ENCODE measurements around the gene EVC2. TPM values are rescaled to one million over a fixed set of nuclear protein-coding genes. Genes with fewer than 3 reads are reported as not detected.

EVC2 gene
- total and polyA plus RNA-seq, 2 of the 4 experiments (the other 2 are of a cell fraction): 2.7 to 5.9 TPM

GRCh38 chr4:5757954-5758353 is 49.6 kb upstream of the EVC2 start:
- in situ Hi-C loops (cut with MboI; ENCODE audit: low sequenced_read_pairs) (no loop called here), intact Hi-C loops (cut with micrococcal nuclease) (loop anchor here (2.0 kb wide), 1 partner anchor 47 kb away; the partner anchor contains the start of gene EVC), dilution Hi-C loops (cut with HindIII; ENCODE audit: low sequenced_read_pairs, unreplicated experiment) (no loop called here)
- H2BK15ac ChIP-seq (ENCODE audit: low read depth, low read length): peak overlapping the region; percentile 80; the same call in 1 of the 3 replicates
- H3K4ac ChIP-seq (ENCODE audit: low read depth, low read length): peak overlapping the region; percentile 89
- H3K27ac ChIP-seq (ENCODE audit: insufficient read depth, low read length): peak overlapping the region; percentile 50; the same call in 1 of the 2 replicates
- H2BK5ac ChIP-seq (ENCODE audit: low read depth, low read length, poor library complexity, severe bottlenecking): peak overlapping the region; percentile 91
- H3K18ac ChIP-seq (ENCODE audit: low read depth, low read length): peak overlapping the region; percentile 53; the same call in 1 of the 2 replicates
- no peak for ATAC-seq (ENCODE audit: low read depth)
- H4K91ac ChIP-seq (ENCODE audit: insufficient read depth, low read depth, low read length): peak overlapping the region; percentile 79
- peaks cover 59% of the 10 kb centered on the region for H3K36me3 ChIP-seq (ENCODE audit: control insufficient read depth, insufficient read depth, low read length)
- no peak overlapping the region for H2AFZ ChIP-seq (replicated peaks; ENCODE audit: low read length, poor library complexity)
- H3K4me1 ChIP-seq (ENCODE audit: control insufficient read depth, insufficient read depth, low read length): peaks cover 23% of the 10 kb centered on the region
- peak overlapping the region; percentile 65 for H2BK120ac ChIP-seq (ENCODE audit: low read depth, low read length)
- H3K79me1 ChIP-seq (ENCODE audit: low read depth in 1 of 2, low read length in 2 of 2): peaks cover 31 to 70% of the 10 kb centered on the region in 2 experiments
- peak overlapping the region; percentile 17 for H2AK9ac ChIP-seq (replicated peaks; ENCODE audit: low read depth, low read length, poor library complexity)
- no peaks in the 10 kb centered on the region for H3K9me3 ChIP-seq (ENCODE audit: control insufficient read depth, insufficient read depth, low read length)
- DNase-seq: no peak
- no TSS peak for BruUV-seq (replicated peaks)
- CTCF ChIA-PET: no interaction called here
- H3K56ac ChIP-seq (ENCODE audit: extremely low read depth, insufficient read depth, low read length): no peak overlapping the region
- H4K5ac ChIP-seq (ENCODE audit: low read depth, low read length): no peak overlapping the region; the same call in 1 of the 2 replicates
- H3K9ac ChIP-seq (ENCODE audit: low read depth, low read length): peak overlapping the region; percentile 5; the same call in 1 of the 2 replicates
- peaks cover 8% of the 10 kb centered on the region for H4K20me1 ChIP-seq (ENCODE audit: insufficient read depth, low read length)
- no peaks in the 10 kb centered on the region for H3K27me3 ChIP-seq (ENCODE audit: control insufficient read depth, insufficient read depth, low read length)
- H2BK20ac ChIP-seq (ENCODE audit: low read depth, low read length): peak overlapping the region; percentile 74
- peak overlapping the region in 1 of 2 experiments; percentile 76; a peak in 2 of 4 replicates for H4K8ac ChIP-seq (ENCODE audit: low read depth in 2 of 2, low read length in 2 of 2)
- peaks cover 30% of the 10 kb centered on the region for H3K9me1 ChIP-seq (ENCODE audit: insufficient read depth, low read length)
- H2AK5ac ChIP-seq (ENCODE audit: low read depth, low read length): peak overlapping the region; percentile 95; the same call in 1 of the 2 replicates
- POLR2A ChIA-PET (ENCODE audit: unreplicated experiment): no interaction called here
- TF ChIP-seq SMC3 (IDR thresholded peaks at IDR 0.05; ENCODE audit: low read depth, low read length) (no peak), POLR2A (IDR thresholded peaks at IDR 0.05; ENCODE audit: low read depth, low read length) (no peak), MAZ (IDR thresholded peaks at IDR 0.05; ENCODE audit: borderline replicate concordance, low read depth, low read length) (no peak), MXI1 (IDR thresholded peaks at IDR 0.05; ENCODE audit: borderline replicate concordance, low read depth, low read length) (no peak), CTCF (conservative IDR thresholded peaks at IDR 0.05; ENCODE audit: low read depth, low read length) (no peak), ELK1 (IDR thresholded peaks at IDR 0.05; ENCODE audit: borderline replicate concordance, low read depth, low read length) (no peak), CEBPB (IDR thresholded peaks at IDR 0.05; ENCODE audit: low read depth, low read length) (no peak), RCOR1 (IDR thresholded peaks at IDR 0.05; ENCODE audit: insufficient replicate concordance, low read length) (no peak), FOS (IDR thresholded peaks at IDR 0.05; ENCODE audit: low read depth, low read length) (no peak), RFX5 (IDR thresholded peaks at IDR 0.05; ENCODE audit: low read depth, low read length) (no peak), BHLHE40 (IDR thresholded peaks at IDR 0.05; ENCODE audit: low read depth, low read length) (no peak), MAFK (IDR thresholded peaks at IDR 0.05; ENCODE audit: low read depth, low read length) (no peak), USF2 (IDR thresholded peaks at IDR 0.05; ENCODE audit: low read depth, low read length) (no peak), CHD1 (IDR thresholded peaks at IDR 0.05; ENCODE audit: low read depth, low read length) (no peak)
- H3K23ac ChIP-seq (ENCODE audit: low read depth, low read length): no peak overlapping the region
- WGBS, 2 experiments (ENCODE audit: extremely low coverage in 2 of 2, insufficient read length in 1 of 2): 98% methylated on average over 7 of the region's 10 CpGs; no CpG with 5 or more reads in 1 of the 2 experiments
- no peak overlapping the region for H3K4me3 ChIP-seq (ENCODE audit: insufficient read depth, low read depth, low read length)
- H3K4me2 ChIP-seq (ENCODE audit: low read depth, low read length): no peak overlapping the region
- no peak overlapping the region for H3K14ac ChIP-seq (replicated peaks; ENCODE audit: low read depth, low read length)

All from IMR-90 (cell line).